Inflammatory macrophage (primary cell): ENCODE data around the gene NPAS3.
"Not testable (repeated sequence)": the region's sequence is repeated elsewhere in the genome, so short reads cannot be mapped to it uniquely, and the experiment has no call there.

ENCODE experiments used
- DNase-seq, 2 donors: peaks; one replicate each; pipeline ENCODE4 v3.0.0-alpha.2; 2020 to 2022

NPAS3 gene

DNA sequence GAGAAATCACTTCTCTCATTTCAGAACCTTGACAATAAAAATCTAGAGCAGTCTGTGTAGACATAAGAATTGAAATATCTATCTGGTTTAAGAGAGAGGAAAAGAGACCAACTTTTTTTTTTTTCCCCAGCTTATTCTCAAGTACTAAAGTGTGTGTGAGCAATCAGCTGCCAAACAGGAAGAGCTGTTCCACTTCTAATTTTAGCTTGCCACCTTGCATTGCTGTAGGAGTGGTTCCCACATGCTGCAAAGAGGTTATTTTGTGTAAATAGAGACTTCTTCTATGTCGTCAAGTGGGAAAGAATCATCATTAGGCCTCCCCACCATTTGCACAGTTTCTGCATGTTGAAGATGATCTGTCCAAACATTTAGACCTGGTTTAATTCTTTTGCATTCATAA is 142.6 kb downstream of the NPAS3 start:
- no peak for DNase-seq

DNA sequence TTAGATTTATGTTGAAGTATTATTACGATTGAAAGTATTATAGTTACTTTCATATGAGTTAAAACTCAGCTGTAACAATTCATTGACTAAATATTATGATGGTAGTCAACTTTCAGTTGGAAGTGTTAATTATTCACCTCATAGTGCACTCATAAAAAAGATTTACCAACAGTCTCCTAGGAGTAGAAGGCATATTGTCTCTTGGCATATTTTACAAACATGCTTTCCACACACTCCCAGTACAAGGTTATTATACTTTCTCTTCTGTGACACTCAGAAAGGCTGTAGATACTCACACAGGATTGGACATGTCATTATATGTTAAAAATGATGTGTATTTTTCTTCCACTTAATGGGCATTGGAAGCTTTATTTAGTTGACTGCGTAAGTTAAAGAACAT is 147.1 kb downstream of the NPAS3 start:
- no peak for DNase-seq

DNA sequence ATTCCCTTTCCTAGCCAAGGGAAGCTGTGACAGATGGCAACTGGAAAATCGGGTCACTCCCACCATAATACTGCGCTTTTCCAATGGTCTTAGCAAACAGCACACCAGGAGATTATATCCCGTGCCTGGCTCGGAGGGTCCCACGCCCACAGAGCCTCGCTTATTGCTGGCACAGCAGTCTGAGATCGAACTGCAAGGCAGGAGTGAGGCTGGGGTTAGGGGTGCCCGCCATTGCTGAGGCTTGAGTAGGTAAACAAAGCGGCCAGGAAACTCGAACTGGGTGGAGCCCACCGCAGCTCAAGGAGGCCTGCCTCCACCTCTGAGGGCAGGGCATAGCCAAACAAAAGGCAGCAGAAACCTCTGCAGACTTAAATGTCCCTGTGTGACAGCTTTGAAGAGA is 149.6 kb downstream of the NPAS3 start:
- not testable (repeated sequence) for DNase-seq

DNA sequence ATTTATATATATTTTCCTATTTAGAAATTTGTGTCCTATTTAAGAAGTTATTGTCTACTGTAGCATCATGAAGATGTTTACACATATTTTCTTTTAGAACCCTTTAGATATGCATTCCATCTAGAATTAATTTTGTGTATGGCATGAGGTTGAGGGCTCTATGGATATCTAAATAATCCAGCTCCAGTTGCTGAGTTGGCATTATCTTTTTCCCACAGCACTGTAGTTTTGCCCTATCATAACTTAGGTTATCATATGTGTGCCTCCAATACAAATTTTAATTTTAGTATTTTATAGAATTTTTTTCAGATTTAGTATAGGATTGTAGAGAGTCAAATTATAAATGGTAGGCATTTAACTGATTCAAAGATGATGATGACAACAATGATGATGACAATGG is 159.3 kb downstream of the NPAS3 start:
- DNase-seq: no peak

DNA sequence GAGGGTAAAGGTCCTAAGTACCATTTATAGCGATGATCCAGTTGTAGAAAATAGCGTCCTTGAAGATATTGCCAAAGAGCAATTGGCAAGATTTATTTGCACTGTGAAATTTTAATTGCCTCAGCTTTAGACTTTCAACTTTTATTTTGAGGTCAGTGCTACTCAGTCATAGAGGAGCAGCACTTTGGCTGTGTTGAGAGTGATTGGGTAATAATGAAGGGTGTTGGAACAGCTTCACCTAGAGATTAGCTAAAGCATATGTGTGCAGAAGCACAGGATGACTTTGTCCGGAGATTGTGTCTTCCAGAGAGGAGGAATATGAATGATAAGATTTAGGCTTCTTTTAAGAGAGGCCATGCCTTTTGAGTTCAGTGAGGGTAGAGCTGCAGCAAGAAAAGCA is 164.8 kb downstream of the NPAS3 start:
- no peak for DNase-seq

DNA sequence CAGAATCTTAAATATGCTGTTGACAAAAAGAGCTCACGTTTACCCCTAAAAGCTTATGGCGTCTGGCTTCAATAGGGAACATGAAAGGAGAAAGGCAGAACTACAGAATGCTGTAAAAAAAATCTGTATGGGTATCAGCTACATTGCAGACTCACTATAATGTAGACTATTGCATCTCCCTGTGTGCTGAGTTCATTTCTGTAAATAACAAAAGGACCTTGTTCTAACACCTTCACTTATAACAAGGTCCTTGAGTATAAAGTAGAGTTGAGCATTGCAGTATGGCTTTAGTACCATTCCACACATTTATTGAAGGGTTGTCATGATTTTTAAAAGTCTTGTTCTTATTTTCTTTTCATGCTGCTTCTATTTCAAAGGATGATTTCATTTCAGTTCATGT is 165.3 kb downstream of the NPAS3 start:
- no peak for DNase-seq

DNA sequence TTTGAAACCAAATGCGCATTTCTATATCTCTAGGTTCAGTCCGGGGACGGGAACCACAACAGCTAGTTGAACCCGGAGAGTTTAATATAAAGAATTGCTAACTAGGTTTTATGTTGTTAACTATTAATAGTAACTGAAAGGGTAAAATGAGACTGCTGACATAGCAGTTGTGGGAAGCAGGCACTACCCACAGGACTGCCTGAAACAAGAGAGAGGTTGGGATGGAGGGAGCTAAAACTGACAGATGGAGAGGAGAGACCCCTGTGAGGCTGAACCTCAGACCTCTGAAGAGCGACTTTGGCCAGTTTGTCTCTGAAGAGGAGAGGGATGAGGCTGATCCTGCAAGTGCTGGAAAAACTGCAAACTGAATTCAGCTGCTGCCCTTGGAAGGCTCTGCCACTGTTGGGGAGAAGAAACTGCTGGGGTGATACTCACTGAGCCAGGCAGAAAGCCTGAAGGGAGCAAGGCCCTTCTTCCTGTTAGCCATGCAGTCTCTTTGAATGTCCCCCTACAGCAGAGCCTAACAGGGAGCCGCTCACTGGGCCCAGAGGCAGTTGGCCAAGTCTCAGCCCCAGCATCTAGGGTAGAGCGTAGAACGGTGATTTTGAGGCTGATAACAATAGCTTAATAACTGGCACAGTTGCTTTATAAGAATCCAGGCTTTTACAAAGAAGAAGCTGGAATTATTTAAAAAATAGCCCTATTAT is 172.2 kb downstream of the NPAS3 start:
- DNase-seq: no peak

DNA sequence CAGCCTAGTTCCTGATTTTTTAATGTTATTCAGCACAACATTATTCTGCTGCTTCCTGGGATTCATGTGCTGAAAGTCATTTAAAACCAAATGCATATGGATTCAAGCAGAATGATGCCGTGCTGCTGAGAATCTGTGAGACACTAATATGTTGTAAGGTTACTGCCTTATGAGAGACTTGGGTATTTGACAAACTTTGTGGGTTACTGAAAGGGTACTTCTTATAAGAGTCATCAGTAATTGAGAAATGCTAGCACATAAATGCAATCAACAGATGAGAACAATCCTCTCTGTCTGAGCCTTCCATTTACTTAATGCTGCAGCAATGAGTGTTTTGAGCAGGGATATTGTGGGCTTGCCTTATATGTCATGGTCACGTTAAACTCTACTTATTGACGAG is 175.7 kb downstream of the NPAS3 start:
- no peak for DNase-seq

DNA sequence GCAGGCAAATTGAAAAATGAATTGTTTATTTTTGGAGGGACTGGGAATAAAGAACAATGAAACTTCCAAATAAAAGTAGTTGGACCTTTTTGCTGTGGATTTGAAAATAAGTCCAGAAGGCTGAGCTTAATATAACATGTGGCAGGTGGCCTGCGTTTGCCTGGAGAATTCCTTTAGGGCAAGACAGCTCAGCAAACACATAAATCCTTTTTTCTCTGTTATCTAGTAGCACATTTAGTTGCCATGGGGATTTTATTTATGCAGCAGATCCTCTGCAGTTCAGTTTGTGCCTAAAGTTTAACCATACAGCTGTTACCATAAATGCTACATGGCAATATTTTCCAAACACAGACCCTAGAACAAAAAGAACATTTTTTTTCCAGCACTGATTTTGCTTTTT is 180.0 kb downstream of the NPAS3 start:
- DNase-seq: no peak

DNA sequence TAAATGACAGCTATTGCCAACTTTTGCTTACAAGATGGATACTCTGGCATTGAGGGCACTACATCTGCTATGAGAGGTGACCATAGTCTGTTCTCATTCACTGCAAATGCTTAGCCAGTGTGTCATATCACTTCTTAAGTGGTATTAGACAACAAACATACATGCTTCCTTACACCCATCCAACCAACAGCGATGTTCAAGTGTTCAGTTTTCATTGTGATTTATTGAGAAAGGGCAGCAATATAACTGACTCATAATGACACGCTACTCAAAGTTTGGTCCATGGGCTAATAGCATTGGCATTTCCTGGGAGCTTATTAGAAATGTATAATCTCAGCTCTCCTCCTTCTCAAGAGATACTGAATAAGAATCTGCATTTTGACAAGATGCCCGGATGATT is 181.7 kb downstream of the NPAS3 start:
- DNase-seq: no peak

DNA sequence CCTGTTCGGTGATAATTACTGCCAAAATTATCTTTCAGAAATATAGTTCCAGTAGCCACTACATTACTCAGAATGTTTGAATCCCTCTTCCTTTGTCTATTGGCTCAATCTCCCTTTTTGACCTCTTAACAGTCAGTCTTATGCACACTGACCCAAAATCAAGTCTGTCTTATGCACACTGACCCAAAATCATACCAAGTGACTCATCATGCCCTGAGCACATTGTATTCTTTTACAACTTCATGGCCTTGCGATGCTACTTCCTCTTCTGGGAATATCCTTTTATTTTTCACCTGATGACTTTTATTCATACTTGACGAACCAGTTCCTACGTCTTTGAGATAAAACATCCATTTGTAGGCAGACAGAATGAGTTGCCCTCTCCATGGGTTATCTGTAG is 182.3 kb downstream of the NPAS3 start:
- DNase-seq: no peak

DNA sequence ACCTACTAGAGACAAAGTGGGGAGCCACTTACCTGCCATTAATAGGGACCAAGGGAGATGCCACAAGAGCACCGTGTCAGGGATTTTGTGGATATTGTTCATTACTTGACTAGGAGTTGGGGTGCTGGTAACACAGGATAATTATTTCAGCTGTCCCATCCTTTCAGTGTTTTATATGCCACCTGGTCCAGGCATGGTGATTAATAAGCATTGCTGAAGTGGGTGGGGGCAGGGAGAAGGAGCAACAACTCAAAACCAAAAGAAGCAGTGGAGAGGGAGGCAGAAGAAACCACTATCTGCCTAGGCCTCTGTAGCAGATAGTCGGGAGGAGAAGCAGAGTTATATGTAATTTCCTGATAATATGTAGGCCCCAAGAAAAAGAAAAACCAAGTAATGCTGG is 184.6 kb downstream of the NPAS3 start:
- DNase-seq: no peak

DNA sequence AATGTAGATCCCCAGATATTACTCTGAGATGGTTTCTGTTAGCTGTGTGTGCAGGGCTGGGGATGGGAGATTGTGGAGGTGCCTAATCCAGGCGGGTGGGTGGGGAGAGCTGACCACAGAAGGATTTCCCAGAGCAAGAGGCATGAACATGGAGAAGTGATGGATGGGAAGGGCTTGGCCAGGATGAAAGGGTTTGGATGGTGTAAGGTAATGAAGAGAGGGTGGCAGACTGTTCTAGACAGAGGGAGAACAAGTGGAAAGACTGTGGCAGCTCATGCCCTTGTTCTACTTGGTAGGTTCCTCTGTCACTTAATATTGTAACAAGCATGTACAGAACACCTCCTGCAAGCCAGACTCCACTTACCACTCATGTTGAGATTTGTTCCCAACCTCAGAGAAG is 187.8 kb downstream of the NPAS3 start:
- DNase-seq: no peak

DNA sequence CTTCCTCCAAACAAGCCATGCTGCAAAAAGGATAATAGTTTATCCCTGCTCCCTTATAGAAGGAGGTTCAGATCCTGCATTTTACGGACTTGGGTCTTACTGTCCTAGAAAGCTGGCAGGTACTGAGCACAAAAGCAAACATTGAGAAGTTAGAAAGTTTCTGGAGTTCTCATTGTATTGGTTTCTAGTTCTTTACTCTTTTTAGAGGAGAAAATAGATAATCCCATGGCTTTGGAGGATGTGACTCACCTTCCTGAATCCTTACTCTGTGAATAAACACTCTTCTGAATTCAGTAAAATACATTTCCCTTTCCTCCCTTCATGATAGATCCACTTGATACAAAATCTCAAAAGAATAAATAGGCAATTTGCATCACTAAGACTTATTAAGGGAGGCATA is 188.9 kb downstream of the NPAS3 start:
- no peak for DNase-seq

DNA sequence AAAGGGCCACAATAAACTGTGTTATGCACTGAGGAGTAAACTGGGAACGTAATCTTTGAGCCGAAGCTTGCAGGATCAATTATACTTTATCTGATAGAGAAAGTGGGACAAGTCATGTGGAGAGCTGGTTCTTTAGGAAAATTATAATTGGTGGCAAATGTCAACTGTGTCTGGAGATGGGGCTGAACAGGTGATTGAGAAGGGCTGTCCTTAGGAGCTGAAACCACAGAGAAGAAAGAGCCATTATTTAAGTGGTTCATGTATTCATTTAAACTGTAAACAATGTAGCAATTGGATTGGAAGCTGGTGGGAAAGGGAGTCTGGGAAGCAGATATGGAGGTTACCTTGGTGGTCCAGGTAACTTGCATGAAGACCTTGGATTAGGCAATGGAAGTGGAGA is 193.1 kb downstream of the NPAS3 start:
- DNase-seq: no peak

DNA sequence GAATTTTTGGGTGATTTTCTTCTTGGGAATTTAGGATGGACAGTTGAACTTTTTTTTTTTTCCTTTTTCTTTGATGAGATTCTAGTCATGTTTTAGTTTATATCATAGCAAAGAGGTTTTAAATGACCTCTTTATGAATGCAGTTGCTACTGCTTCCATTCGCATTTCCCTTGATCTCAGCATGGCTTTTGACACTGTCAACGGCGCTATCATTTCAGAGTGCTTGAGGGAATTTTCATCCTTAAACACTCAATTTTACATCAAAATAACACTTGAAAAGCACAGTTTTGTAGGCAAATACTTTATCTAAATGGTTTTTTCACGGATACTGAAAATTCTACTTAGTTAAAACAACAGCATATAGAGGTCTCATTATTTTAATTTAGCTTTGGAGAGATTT is 195.5 kb downstream of the NPAS3 start:
- no peak for DNase-seq

DNA sequence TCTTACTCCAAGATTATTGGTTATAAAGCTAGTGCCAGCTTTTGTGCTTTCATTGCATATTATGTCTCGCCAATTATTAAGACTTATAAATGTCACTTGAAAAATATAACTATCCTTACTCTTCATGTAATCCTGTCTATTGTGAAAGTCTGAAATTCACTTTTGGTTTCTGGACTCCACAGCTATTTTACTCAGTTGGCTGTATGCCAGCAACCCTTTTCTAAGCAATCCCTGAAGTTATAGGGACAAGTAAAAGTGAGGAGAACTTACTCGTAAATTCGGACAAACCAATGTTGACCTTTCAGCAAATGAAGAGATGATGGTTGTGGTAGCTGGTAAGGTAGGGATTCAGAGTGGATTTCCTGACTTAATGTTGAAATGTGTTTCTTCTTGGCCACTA is 196.3 kb downstream of the NPAS3 start:
- no peak for DNase-seq

DNA sequence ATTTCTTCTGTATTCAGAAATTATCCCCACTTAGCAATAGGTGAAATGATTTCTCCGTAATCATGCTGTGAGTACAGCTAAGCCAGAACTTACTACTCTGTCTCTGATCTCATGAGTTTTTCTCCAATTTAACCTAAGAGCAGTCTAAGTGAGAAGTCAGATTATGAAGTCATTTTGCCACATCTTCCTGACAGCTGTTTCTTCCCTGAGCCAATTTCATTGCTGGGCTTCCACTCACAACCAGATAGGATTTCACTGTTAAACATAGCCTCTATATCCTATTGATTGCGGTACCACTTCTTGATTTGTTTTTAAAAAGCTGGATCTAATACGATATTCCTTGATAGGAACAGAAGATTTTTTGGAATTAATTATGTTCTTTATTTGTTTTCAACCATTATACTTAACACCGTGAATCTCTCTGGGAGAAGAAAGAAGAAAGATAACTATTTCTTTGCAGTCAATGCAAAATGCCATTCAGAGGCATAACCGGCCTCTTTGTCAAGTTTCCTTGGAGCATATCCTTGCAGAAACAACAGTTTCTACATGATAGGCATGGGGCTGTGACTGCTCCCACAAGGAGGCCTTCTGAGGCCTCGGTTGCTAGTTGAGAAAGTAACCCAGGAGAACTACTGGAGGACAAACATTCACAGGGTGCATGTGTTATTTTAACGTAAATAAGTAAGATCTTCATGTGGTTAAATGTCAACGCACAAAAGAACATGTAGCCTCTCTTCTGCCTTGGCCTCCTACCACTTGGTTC is 212.2 kb downstream of the NPAS3 start:
- DNase-seq: no peak

DNA sequence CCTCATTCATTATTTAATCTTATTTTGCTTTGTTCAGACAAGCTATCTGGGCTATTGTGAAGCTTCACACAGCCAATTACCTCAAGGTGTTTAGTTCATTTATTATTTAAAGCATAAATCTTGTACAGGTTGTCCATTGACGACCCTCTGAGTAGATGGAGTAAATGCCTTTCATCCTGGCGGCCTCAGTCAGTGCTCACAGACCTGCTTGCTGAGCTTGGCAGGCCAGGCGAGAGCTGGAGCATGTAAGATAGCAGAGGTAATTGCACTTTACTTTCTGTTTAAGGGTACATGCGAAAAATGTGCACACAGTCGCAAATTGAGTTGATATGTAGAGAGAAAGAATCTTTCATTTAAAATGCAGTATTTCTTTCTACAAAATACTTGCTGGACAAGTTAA is 224.4 kb downstream of the NPAS3 start:
- DNase-seq: no peak

DNA sequence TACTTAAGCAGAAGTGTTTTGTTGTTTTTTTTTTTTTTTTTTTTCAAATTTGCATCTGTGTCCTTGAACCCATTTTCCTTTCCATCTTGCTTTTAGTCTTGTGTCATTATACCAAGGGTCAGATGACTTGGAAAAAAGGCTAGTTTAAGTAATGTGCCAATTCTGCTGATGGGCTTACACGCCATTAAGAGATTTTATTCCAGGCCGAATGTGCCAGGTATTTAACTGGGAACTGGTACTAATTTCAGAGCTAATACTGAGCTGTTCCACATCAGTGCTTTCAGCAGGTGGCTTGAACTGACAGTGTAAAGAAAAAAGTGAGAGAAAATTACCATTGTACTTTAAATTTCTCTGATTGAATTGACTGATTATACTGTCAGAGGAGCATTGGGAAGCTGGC is 224.9 kb downstream of the NPAS3 start:
- no peak for DNase-seq

DNA sequence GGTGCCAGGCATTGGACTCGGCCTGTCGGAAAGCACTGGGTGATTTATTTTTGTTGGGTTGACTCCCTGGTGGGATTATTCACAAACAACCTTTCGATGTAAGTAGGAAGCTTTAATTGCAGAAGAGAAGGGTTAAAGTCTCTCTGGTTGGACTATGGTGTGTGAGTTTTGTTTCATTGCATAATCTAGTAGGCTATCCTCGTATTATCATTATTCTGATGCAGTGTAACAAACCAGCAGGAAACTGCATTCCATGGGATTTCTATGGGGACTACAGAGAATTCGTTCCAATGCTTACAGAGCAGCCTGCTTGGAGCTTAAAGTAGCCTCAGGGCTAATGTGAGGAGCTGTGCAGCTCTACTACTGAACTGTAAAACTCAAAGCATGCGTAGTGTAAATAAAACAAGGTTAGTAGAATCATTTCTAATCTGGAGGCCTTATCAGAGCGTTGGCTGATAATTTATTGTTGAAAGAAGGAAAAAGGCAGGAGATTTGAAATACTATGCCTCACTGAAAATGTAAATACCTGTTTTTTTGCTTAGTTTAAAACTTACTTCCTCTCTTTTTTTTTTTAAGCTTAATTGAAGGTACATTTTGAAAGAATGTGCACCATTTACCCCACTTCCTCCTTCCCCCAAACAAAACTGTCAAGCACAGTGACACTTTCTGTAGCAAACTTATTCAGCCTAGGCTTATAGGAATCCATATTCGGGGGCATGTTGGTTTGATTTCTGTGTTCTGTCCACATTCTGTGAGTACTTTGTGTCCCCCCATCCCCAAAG is 226.7 kb downstream of the NPAS3 start:
- no peak for DNase-seq

DNA sequence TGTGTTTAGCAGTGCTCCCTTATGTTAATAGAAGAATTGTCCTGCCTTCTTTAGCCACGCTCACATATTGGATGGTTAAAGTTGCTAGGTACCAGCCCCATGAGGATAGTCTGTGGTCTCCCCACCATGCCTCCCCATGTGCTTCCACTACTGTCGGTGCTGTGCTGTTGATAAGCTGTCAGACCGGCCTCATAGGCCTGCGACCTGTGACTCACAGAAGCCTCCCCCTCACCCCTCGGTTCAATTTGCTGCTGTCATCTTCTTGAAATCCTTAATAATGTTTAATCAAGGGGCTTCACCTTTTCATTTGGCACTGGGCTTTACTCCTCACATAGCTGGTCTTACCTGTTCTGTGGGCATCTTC is 227.2 kb downstream of the NPAS3 start:
- no peak for DNase-seq

DNA sequence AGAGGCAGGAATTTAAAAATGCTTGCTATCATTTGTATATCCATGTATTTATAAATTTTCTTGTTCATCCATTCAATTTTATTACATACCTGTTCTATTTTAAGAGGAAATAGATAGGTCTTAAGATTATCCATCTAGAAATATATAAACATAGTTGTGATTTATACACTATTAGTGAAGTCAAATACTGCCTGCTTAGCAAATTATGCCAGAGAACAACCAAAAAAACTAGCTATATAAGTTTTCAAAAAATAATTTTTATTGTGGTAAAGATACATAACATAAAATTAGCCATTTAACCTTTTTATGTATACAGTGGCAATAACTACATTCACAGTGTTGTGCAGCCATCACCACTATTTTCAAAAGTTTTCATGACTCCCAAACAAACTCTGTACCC is 237.3 kb downstream of the NPAS3 start:
- DNase-seq: no peak

DNA sequence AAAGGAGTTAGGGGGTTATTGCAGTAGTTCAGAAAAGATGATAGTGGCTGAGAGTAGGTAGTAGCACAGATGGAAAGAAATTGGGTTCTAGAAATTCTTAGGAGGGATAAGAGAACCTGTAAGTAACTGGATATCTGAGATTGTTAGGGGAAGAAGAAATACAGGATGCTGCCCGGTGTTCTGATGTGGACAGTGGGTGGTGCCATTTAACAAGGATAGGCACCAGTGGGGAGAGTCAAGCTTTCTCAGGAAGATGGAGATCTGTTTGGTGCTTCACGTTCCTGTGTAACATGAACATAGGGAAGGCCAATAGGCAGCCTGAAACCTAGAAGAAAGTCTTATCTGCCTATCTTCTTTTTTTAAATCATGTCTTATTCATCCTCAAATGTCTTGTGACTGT is 245.9 kb downstream of the NPAS3 start:
- no peak for DNase-seq
